ENCODE results near the gene TPR.

Gene TPR

DNA sequence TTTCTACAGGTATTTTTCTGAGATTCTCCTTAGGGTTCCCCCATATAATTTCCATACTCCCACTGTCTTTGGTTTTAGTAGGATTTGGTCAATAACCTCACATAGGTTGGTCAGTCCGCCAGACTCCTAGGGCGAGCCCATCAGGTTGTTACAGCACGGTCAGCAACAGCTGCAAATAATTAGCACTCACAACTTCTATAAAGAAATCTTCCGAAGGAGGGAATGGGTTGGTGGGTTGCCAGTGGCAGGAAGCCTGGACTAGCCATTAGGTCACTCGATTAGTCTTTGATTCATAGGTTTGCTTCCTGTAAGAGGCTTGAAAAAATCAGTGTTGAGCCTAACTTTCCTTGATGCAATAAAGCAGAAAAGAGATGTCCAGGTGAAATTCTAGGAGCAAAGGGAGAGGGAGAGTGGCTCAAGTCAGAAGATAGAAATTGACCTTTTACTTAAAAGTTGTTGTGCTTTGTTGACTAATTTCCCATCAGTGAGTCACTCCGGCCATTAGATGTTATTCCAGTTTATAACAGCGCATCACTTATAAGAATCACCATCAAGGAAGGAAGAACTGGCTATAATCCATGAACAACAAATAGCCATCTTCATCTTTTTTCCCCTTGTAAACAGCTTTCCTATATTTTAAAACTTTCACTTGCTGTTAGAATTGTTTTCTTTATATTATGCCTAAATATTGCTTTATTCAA is 88.3 kb downstream of the TPR start:
- DNase-seq = no peak

DNA sequence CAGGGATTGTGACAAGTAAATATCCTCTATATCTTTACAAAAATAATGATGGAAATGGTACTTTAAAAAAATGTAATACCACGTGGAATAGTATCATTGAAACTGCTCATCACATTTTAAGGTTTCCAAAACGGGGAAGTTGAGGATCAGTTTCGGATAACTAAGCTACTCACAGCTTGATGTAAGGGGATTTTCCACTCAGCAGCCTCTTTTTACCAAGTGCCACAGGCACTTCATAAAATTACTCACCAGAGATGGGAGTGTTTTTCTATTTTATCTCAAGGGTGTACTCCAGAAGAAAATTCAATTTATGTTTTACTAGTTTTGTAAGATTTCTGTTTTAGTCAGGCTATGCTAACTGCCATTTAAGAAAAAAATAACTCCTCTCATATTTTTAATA is 91.7 kb downstream of the TPR start:
- DNase-seq = no peak

DNA sequence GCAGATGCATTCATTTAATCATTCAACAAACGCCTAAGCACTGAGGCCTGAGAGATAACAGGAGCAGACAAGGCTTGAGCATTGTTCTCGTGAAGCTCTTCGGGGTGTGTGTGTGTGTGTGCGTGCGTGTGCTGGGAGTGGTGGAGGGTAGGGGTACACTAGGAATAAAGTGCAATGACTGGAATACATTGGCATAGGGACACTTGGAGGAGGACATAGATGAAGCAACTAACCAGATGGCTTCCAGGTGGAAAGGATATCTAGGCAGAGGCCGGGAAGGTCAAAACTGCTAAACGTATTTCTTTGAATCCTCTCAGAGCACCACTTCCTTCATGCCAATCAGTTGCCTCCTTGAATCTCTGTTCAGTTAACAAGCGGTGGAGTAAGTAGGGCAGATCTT is 92.6 kb downstream of the TPR start:
- DNase-seq = no peak

DNA sequence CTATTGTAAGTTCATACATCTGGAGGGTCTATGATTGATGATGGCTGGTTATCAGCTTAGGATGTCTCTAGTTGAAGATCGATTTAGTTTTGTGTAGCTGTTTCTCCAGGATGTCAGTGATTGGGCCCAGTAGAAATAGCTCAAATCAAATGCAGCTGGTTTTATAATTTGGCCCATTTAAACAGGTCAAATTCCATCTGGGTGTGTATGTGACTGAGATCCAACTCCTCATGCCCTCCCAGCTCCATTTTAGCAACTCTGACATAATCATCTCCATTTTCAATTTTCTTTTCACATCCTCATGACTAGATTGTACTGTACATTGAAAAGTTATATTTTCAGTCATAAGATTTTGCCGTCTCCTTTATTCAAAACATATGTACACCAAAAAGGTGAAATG is 99.2 kb downstream of the TPR start:
- DNase-seq = no peak

DNA sequence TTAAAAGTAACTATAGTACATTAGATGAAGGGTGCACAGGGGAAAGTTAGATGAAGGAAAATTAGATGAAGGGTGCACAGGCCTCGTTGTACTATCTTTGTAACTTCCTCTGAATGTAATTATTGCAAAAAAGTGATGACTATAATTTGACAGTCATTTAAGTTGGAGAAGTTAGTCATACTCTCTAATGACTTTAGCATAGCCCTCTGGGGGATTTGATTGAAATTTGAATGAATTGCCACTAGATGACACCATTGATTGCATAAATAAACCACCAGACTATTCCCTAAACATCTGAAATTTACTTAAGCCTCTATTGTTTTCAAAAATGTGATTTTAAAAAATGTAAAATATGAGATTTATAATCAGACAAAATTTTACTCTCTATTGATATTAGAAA is 102.6 kb downstream of the TPR start:
- DNase-seq = no peak

DNA sequence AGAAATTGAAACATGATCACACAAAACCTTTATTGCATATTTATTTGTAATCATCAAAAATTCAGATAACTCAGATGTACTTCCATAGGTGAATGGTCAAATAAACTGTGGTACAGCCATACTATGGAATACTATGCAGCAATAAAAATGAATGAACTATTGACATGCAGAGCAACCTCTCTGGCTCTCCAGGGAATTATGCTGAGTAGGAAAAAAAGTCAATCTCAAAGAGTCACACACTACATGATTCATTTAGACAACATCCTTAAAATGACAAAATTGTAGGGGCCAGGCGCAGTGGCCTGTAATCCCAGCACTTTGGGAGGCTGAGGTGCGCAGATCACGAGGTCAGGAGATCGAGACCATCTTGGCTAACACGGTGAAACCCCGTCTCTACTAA is 104.0 kb downstream of the TPR start:
- no peak for DNase-seq

All from NCI-H1417 treated with DMSO at 0.1 percent for 48 hours (cell line).